ENCODE data around the gene SIRPD.
A peak's percentile ranks its signal among the peaks of the same experiment; 100 is the strongest.
"Not testable (repeated sequence)": the region's sequence is repeated elsewhere in the genome, so short reads cannot be mapped to it uniquely, and the experiment has no call there.

SIRPD gene

GRCh38 chr20:1500496-1500895 is 57.0 kb downstream of the SIRPD start:
- TF ChIP-seq, protein P1, sequence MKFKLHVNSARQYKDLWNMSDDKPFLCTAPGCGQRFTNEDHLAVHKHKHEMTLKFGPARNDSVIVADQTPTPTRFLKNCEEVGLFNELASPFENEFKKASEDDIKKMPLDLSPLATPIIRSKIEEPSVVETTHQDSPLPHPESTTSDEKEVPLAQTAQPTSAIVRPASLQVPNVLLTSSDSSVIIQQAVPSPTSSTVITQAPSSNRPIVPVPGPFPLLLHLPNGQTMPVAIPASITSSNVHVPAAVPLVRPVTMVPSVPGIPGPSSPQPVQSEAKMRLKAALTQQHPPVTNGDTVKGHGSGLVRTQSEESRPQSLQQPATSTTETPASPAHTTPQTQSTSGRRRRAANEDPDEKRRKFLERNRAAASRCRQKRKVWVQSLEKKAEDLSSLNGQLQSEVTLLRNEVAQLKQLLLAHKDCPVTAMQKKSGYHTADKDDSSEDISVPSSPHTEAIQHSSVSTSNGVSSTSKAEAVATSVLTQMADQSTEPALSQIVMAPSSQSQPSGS (tag by site-specific recombination; IDR thresholded peaks at IDR 0.05; ENCODE audit: low read depth), result no peak
- TF ChIP-seq, protein P2, sequence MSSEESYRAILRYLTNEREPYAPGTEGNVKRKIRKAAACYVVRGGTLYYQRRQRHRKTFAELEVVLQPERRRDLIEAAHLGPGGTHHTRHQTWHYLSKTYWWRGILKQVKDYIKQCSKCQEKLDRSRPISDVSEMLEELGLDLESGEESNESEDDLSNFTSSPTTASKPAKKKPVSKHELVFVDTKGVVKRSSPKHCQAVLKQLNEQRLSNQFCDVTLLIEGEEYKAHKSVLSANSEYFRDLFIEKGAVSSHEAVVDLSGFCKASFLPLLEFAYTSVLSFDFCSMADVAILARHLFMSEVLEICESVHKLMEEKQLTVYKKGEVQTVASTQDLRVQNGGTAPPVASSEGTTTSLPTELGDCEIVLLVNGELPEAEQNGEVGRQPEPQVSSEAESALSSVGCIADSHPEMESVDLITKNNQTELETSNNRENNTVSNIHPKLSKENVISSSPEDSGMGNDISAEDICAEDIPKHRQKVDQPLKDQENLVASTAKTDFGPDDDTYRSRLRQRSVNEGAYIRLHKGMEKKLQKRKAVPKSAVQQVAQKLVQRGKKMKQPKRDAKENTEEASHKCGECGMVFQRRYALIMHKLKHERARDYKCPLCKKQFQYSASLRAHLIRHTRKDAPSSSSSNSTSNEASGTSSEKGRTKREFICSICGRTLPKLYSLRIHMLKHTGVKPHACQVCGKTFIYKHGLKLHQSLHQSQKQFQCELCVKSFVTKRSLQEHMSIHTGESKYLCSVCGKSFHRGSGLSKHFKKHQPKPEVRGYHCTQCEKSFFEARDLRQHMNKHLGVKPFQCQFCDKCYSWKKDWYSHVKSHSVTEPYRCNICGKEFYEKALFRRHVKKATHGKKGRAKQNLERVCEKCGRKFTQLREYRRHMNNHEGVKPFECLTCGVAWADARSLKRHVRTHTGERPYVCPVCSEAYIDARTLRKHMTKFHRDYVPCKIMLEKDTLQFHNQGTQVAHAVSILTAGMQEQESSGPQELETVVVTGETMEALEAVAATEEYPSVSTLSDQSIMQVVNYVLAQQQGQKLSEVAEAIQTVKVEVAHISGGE (tag by site-specific recombination; conservative IDR thresholded peaks at IDR 0.05; ENCODE audit: low read depth), result no peak
- TF ChIP-seq ZNF692 (tag by site-specific recombination; IDR thresholded peaks at IDR 0.05) (no peak), ZNF335 (tag by site-specific recombination; conservative IDR thresholded peaks at IDR 0.05) (peak; percentile 14; the same call in 1 of the 2 replicates)
- TF ChIP-seq, protein P3, sequence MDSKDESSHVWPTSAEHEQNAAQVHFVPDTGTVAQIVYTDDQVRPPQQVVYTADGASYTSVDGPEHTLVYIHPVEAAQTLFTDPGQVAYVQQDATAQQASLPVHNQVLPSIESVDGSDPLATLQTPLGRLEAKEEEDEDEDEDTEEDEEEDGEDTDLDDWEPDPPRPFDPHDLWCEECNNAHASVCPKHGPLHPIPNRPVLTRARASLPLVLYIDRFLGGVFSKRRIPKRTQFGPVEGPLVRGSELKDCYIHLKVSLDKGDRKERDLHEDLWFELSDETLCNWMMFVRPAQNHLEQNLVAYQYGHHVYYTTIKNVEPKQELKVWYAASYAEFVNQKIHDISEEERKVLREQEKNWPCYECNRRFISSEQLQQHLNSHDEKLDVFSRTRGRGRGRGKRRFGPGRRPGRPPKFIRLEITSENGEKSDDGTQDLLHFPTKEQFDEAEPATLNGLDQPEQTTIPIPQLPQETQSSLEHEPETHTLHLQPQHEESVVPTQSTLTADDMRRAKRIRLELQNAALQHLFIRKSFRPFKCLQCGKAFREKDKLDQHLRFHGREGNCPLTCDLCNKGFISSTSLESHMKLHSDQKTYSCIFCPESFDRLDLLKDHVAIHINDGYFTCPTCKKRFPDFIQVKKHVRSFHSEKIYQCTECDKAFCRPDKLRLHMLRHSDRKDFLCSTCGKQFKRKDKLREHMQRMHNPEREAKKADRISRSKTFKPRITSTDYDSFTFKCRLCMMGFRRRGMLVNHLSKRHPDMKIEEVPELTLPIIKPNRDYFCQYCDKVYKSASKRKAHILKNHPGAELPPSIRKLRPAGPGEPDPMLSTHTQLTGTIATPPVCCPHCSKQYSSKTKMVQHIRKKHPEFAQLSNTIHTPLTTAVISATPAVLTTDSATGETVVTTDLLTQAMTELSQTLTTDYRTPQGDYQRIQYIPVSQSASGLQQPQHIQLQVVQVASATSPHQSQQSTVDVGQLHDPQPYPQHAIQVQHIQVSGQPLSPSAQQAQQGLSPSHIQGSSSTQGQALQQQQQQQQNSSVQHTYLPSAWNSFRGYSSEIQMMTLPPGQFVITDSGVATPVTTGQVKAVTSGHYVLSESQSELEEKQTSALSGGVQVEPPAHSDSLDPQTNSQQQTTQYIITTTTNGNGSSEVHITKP (tag by site-specific recombination; IDR thresholded peaks at IDR 0.05), result peak; percentile 50; the same call in 1 of the 2 replicates
- H3K9me3 ChIP-seq (ENCODE audit: control insufficient read depth, insufficient read depth, low read depth, low read length), result no peaks in the 10 kb centered on the region; the same call in 1 of the 2 replicates
- no peaks in the 10 kb centered on the region for H3K4me1 ChIP-seq (ENCODE audit: control insufficient read depth, insufficient read depth, low read length)
- ChIA-PET POLR2A (interaction anchor here (0.8 kb wide), 1 partner anchor 276 kb away, joined by 3 read pairs; no protein-coding TSS in a partner anchor), CTCF (interaction anchor here (0.5 to 2.6 kb wide), 4 partner anchors 9 to 288 kb away, joined by 3 to 12 read pairs (median 7); partner anchors contain the start of gene NSFL1C)
- H3K36me3 ChIP-seq (ENCODE audit: control insufficient read depth in 2 of 2, insufficient read depth in 1 of 2, low read length in 2 of 2), result no peaks in the 10 kb centered on the region
- H3K4me3 ChIP-seq (ENCODE audit: low read depth, low read length), result no peak overlapping the region
- H3K27ac ChIP-seq (ENCODE audit: extremely low read depth, low read depth, low read length), result no peak overlapping the region

DNA sequence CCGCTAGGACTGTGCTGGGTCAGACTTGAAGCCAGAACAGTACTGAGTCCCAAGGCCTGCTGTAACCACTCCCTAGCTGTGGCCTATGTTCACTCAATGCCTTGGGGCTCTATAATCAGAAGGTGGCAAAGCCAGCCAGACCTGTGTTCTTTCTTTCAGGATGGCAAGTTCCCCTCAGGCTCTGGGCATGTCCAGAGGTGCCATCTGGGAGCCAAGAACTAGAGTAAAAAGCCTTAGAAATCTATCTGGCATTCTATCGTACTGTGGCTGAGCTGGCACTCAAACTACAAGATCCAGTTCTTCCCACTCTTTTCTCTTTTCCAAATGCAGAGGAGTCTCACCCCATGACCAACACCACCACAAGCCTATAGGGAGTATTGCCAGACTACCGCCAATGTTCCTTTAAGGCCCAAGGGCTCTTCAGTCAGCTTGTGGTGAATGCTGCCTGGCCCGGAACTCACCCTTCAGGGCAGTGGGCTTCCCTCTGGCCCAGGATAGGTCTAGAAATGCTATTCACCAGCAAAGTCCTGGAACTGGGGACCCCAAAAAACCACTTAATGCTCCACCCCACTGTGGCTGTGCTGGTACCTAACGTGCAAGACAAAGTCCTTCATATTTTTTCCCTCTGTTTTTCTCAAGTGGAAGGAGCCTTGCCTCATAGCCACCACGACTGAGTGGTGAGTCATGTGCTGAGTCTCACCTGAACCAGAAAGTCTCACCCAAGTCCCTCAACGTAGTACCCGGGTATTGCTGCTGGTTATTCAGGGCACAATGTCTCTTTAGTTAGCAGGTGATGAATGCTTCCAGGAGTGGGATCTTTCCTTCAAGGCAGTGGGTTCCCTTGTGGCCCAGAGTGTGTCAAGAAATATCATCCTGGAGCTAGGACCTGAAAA is 57.7 kb downstream of the SIRPD start:
- CTCF ChIA-PET, result interaction anchor here (0.5 to 2.6 kb wide), 3 partner anchors 9 to 254 kb away, joined by 3 to 12 read pairs (median 11); partner anchors contain the start of gene NSFL1C
- no peak overlapping the region for H3K27ac ChIP-seq (ENCODE audit: extremely low read depth, low read depth, low read length)
- POLR2A ChIA-PET, result interaction anchor here (0.8 kb wide), 1 partner anchor 277 kb away, joined by 3 read pairs; no protein-coding TSS in a partner anchor

GRCh38 chr20:1497371-1497770 is 60.1 kb downstream of the SIRPD start:
- H3K4me1 ChIP-seq (ENCODE audit: control insufficient read depth, insufficient read depth, low read length); H3K36me3 ChIP-seq (ENCODE audit: control insufficient read depth in 2 of 2, insufficient read depth in 1 of 2, low read length in 2 of 2); H3K4me3 ChIP-seq (ENCODE audit: low read depth, low read length); H3K9me3 ChIP-seq (ENCODE audit: control insufficient read depth, insufficient read depth, low read depth, low read length); H3K27ac ChIP-seq (ENCODE audit: extremely low read depth, low read depth, low read length): not testable (repeated sequence)
- CTCF ChIA-PET, result interaction anchor here (0.6 kb wide), 2 partner anchors 17 to 266 kb away, joined by 3 read pairs; no protein-coding TSS in a partner anchor
- TF ChIP-seq ZNF362 (tag by site-specific recombination; IDR thresholded peaks at IDR 0.05), result 0 out of 2 replicates have a peak, but pooled peaks have one; percentile 34
- TF ChIP-seq ZNF335 (tag by site-specific recombination; conservative IDR thresholded peaks at IDR 0.05), result 0 out of 2 replicates have a peak, but pooled peaks have one; percentile 16
- POLR2A ChIA-PET, result interaction anchor here (0.7 kb wide), 2 partner anchors 1214 to 1650 kb away, joined by 4 to 12 read pairs; no protein-coding TSS in a partner anchor

More for the DNA sequence above, 57.7 kb downstream of the SIRPD start:
- Histone ChIP-seq H3K4me1 (ENCODE audit: control insufficient read depth, insufficient read depth, low read length) (peaks cover under 1% of the 10 kb centered on the region; the same call in 1 of the 2 replicates), H3K9me3 (ENCODE audit: control insufficient read depth, insufficient read depth, low read depth, low read length) (no peaks in the 10 kb centered on the region; the same call in 1 of the 2 replicates), H3K4me3 (ENCODE audit: low read depth, low read length) (no peak overlapping the region), H3K36me3 (ENCODE audit: control insufficient read depth in 2 of 2, insufficient read depth in 1 of 2, low read length in 2 of 2) (no peaks in the 10 kb centered on the region)
- TF ChIP-seq ZNF747 (tag by site-specific recombination; IDR thresholded peaks at IDR 0.05), result no peak
- TF ChIP-seq ZNF596 (tag by site-specific recombination; IDR thresholded peaks at IDR 0.05), result no peak
- no peak for TF ChIP-seq TCF7L2 (IDR thresholded peaks at IDR 0.05; ENCODE audit: borderline replicate concordance, low read depth, low read length)
- no peak for TF ChIP-seq ZNF585B (tag by site-specific recombination; IDR thresholded peaks at IDR 0.05)
- no peak for TF ChIP-seq ZNF302 (tag by site-specific recombination; IDR thresholded peaks at IDR 0.05; ENCODE audit: low read depth)
